Natural killer cell (primary cell): ENCODE data around the gene HSDL2. TPM values are rescaled to one million over a fixed set of nuclear protein-coding genes. Genes with fewer than 3 reads are reported as not detected.

Experiments used
- ATAC-seq, 3 donors: fragments of 150-1000 bp in 2 of 3; fragments of 200-7000 bp in 1 of 3; cut with Tn5 transposase; 1 replicate in 1 of 3; 2 replicates in 2 of 3; pipeline ENCODE4 v1.10.0; 2021; ENCODE audit warnings: mild to moderate bottlenecking in 2 of 3, moderate library complexity in 2 of 3
- DNase-seq, 2 donors: peaks; one replicate each; pipeline versions ENCODE4 v3.0.0 to v3.0.0-alpha.2; 2013 to 2021; ENCODE audit warnings: mixed read lengths in 1 of 2
- H3K27ac ChIP-seq: one replicate; pipeline ENCODE4 v1.5.1; 2013; ENCODE audit warnings: mild to moderate bottlenecking, low read length
- H3K27me3 ChIP-seq: one replicate; pipeline ENCODE4 v1.6.1; 2013; ENCODE audit warnings: low read length; ENCODE audit not compliant: control insufficient read depth, insufficient read depth
- H3K36me3 ChIP-seq: one replicate; pipeline ENCODE4 v1.6.1; 2013; ENCODE audit warnings: low read length; ENCODE audit not compliant: control insufficient read depth, insufficient read depth
- H3K4me1 ChIP-seq: one replicate; pipeline ENCODE4 v1.6.1; 2013; ENCODE audit warnings: low read length; ENCODE audit not compliant: control insufficient read depth, insufficient read depth
- H3K4me3 ChIP-seq: one replicate; pipeline ENCODE4 v1.5.1; 2013; ENCODE audit warnings: low read length
- H3K9me3 ChIP-seq: one replicate; pipeline ENCODE4 v1.6.1; 2013; ENCODE audit warnings: low read length; ENCODE audit not compliant: control insufficient read depth, insufficient read depth
- H3K27ac Mint-ChIP-seq, 2 donors: one replicate each; pipeline ENCODE4 v1.8.0; 2022; ENCODE audit warnings: mild to moderate bottlenecking in 2 of 2, mixed read lengths in 2 of 2, moderate library complexity in 1 of 2
- H3K27me3 Mint-ChIP-seq, 2 donors: one replicate each; pipeline ENCODE4 v1.8.0; 2022; ENCODE audit warnings: low read depth in 2 of 2, mixed read lengths in 2 of 2
- H3K36me3 Mint-ChIP-seq: one replicate; pipeline ENCODE4 v1.8.0; 2022; ENCODE audit warnings: mixed read lengths
- H3K4me1 Mint-ChIP-seq, 2 donors: one replicate each; pipeline ENCODE4 v1.8.0; 2022; ENCODE audit warnings: mixed read lengths in 2 of 2
- H3K4me3 Mint-ChIP-seq: one replicate; pipeline ENCODE4 v1.8.0; 2022; ENCODE audit warnings: mild to moderate bottlenecking, moderate library complexity, mixed read lengths
- H3K9me3 Mint-ChIP-seq, 2 donors: one replicate each; pipeline ENCODE4 v1.8.0; 2022; ENCODE audit warnings: mixed read lengths in 2 of 2
- CTCF ChIP-seq: fragments of 200-600 bp; IDR thresholded peaks from one replicate; pipeline ENCODE4 v1.8.0; 2022; ENCODE audit warnings: antibody characterized with exemption
- WGBS: methylation state at CpG from one replicate; pipeline ENCODE4 v1.1.7; 2013; ENCODE audit warnings: missing lambda C conversion rate; ENCODE audit not compliant: insufficient coverage; 5-methylcytosine and 5-hydroxymethylcytosine counted together
- intact Hi-C: fragments of 100-400 bp; cut with micrococcal nuclease; formaldehyde crosslinking; loops from one replicate; pipeline ENCODE4 v1.14.2; 2022
- total RNA-seq, 4 donors: library from RNA; stranded (reverse); fragments of 120-200 nt in 1 of 4; gene quantifications; one replicate each; pipeline versions ENCODE4 v1.2.3 to v1.2.4, GENCODE V29; 2013 to 2022

The HSDL2 gene
- total RNA-seq, 3 donors from 2014 or later (not counting 1 experiment from before 2014, with no cell fraction given) = 7.9 to 18.3 (median 8.6) TPM

GRCh38 chr9:112487799-112488340 lies 108.0 kb downstream of the HSDL2 start:
- H3K4me3 ChIP-seq = peak overlapping the region; percentile 52
- no peak for TF ChIP-seq CTCF
- H3K27me3 Mint-ChIP-seq = no peaks in the 10 kb centered on the region
- H3K4me3 Mint-ChIP-seq = peak overlapping the region; percentile 91
- H3K4me1 Mint-ChIP-seq = peaks cover 19 to 20% of the 10 kb centered on the region in 2 donors
- H3K27ac ChIP-seq = no peak overlapping the region
- intact Hi-C loops = loop anchor here (2.0 to 5.0 kb wide), 2 partner anchors 155 to 229 kb away; partner anchors contain the start of genes INIP and PTBP3
- H3K36me3 Mint-ChIP-seq = no peaks in the 10 kb centered on the region
- ATAC-seq = no peak
- no peaks in the 10 kb centered on the region for H3K9me3 ChIP-seq
- 50% methylated on average over 11 of the region's 11 CpGs for WGBS
- H3K9me3 Mint-ChIP-seq = no peaks in the 10 kb centered on the region
- no peaks in the 10 kb centered on the region for H3K27me3 ChIP-seq
- no peaks in the 10 kb centered on the region for H3K36me3 ChIP-seq
- peak overlapping the region; percentile 63 to 69 for H3K27ac Mint-ChIP-seq
- DNase-seq = no peak
- peaks cover 9% of the 10 kb centered on the region for H3K4me1 ChIP-seq

- Histone ChIP-seq H3K27me3 (no peaks in the 10 kb centered on the region), H3K36me3 (no peaks in the 10 kb centered on the region), H3K4me3 (no peak overlapping the region), H3K4me1 (peaks cover 9% of the 10 kb centered on the region), H3K9me3 (no peaks in the 10 kb centered on the region), H3K27ac (no peak overlapping the region)
- intact Hi-C loops = loop anchor here (5.0 kb wide), 1 partner anchor 228 kb away; the partner anchor contains the start of gene INIP
- no peak for TF ChIP-seq CTCF
- peaks cover 0 to 1% of the 10 kb centered on the region in 2 donors for H3K9me3 Mint-ChIP-seq
- ATAC-seq (no peak), DNase-seq (no peak)
- H3K4me3 Mint-ChIP-seq = peak overlapping the region; percentile 35
- no peaks in the 10 kb centered on the region for H3K27me3 Mint-ChIP-seq
- peaks cover 19 to 20% of the 10 kb centered on the region in 2 donors for H3K4me1 Mint-ChIP-seq
- WGBS = 97% methylated on average over 3 of the region's 5 CpGs
- no peak overlapping the region for H3K27ac Mint-ChIP-seq
- peaks cover 12% of the 10 kb centered on the region for H3K36me3 Mint-ChIP-seq
Measured at GRCh38 chr9:112489039-112489546, 109.2 kb downstream of the HSDL2 start.

GRCh38 chr9:112489876-112490666 lies 110.2 kb downstream of the HSDL2 start:
- no peak for TF ChIP-seq CTCF
- DNase-seq = no peak
- Mint-ChIP-seq H3K27ac (no peak overlapping the region), H3K36me3 (peaks cover 21% of the 10 kb centered on the region), H3K9me3 (peaks cover 3 to 7% of the 10 kb centered on the region in 2 donors), H3K27me3 (no peaks in the 10 kb centered on the region), H3K4me3 (no peak overlapping the region), H3K4me1 (peaks cover 19 to 20% of the 10 kb centered on the region in 2 donors)
- no peak overlapping the region for H3K4me3 ChIP-seq
- H3K4me1 ChIP-seq = peaks cover 9% of the 10 kb centered on the region
- H3K36me3 ChIP-seq = no peaks in the 10 kb centered on the region
- peaks cover 2% of the 10 kb centered on the region for H3K9me3 ChIP-seq
- intact Hi-C loops = loop anchor here (5.0 kb wide), 1 partner anchor 227 kb away; the partner anchor contains the start of gene INIP
- H3K27me3 ChIP-seq = no peaks in the 10 kb centered on the region
- WGBS = 88% methylated on average over 4 of the region's 4 CpGs
- no peak overlapping the region for H3K27ac ChIP-seq
- ATAC-seq = no peak
